Inflammatory macrophage (primary cell): Measurements from ENCODE around the gene TLE4.
"Not testable (repeated sequence)": the region's sequence is repeated elsewhere in the genome, so short reads cannot be mapped to it uniquely, and the experiment has no call there.

Experiments used
- DNase-seq, 2 donors: peaks; one replicate each; pipeline ENCODE4 v3.0.0-alpha.2; 2020 to 2022
- total RNA-seq, 18 experiments: gene quantifications; one replicate each; lab custom pipeline; 2026; ENCODE audit warnings: mixed read lengths in 6 of 18, inconsistent platforms in 2 of 18; lab: John Stamatoyannopoulos, UW

Gene TLE4
- total RNA-seq: 15.0 to 82.7 (median 31.4) reads per million in 18 experiments

GRCh38 chr9:79571309-79572031 lies at the start of gene TLE4:
Gene TLE4, plus strand, starts transcription at chr9:79571965. Its CDS starts 826 bp downstream, at chr9:79572791.
- DNase-seq: peak; percentile 100

- no peak for DNase-seq
These were observed 49.0 kb upstream of the TLE4 start for GRCh38 chr9:79522793-79523192.

- DNase-seq: no peak
These were observed 47.5 kb upstream of the TLE4 start for GRCh38 chr9:79524266-79524665.

GRCh38 chr9:79526149-79526672 lies 45.6 kb upstream of the TLE4 start:
- no peak for DNase-seq

GRCh38 chr9:79535534-79535933 lies 36.2 kb upstream of the TLE4 start:
- no peak for DNase-seq

GRCh38 chr9:79537838-79538237 lies 33.9 kb upstream of the TLE4 start:
- DNase-seq: no peak

GRCh38 chr9:79542735-79543620 lies 28.8 kb upstream of the TLE4 start:
- DNase-seq: no peak

GRCh38 chr9:79544375-79544774 lies 27.4 kb upstream of the TLE4 start:
- DNase-seq: not testable (repeated sequence)

- no peak for DNase-seq
These were observed 20.2 kb upstream of the TLE4 start for GRCh38 chr9:79551586-79551985.

- peak; percentile 29 to 33 for DNase-seq
These were observed 19.8 kb upstream of the TLE4 start for GRCh38 chr9:79551994-79552393.

- no peak for DNase-seq
These were observed 16.2 kb upstream of the TLE4 start for GRCh38 chr9:79555474-79556089.

- no peak for DNase-seq
These were observed 12.1 kb upstream of the TLE4 start for GRCh38 chr9:79559495-79560181.

GRCh38 chr9:79562749-79563386 lies 8.9 kb upstream of the TLE4 start:
- no peak for DNase-seq

- no peak for DNase-seq
These were observed 7.7 kb upstream of the TLE4 start for GRCh38 chr9:79564105-79564504.

- DNase-seq: no peak
These were observed 6.5 kb upstream of the TLE4 start for GRCh38 chr9:79565245-79565644.

- DNase-seq: no peak
These were observed 4.1 kb upstream of the TLE4 start for GRCh38 chr9:79567671-79568098.

- peak; percentile 60 to 77 for DNase-seq
These were observed 3.2 kb upstream of the TLE4 start for GRCh38 chr9:79568337-79569101.

- DNase-seq: no peak
These were observed 1.8 kb upstream of the TLE4 start for GRCh38 chr9:79569814-79570447.

- peak in 1 of 2 donors; percentile 41 for DNase-seq
These were observed 1.1 kb upstream of the TLE4 start for GRCh38 chr9:79570448-79571308.
